Body of pancreas (tissue), 4 donors: ENCODE results near the gene MAST4.

Experiments
- CTCF ChIP-seq, 7 experiments: fragments of 450-650 bp in 4 of 7; fragments of 200-600 bp in 3 of 7; sonication (generic) in 3 of 7; IDR thresholded peaks; one replicate each; pipeline ENCODE4 v1.5.1; 2016 to 2019; ENCODE audit warnings: antibody characterized with exemption in 7 of 7
- POLR2A ChIP-seq, 3 donors: fragments of 450-650 bp; IDR thresholded peaks; one replicate each; pipeline ENCODE4 v1.6.1; 2016; ENCODE audit warnings: antibody characterized with exemption in 3 of 3, mild to moderate bottlenecking in 2 of 3

GRCh38 chr5:66993882-66994281, 397.7 kb downstream of the MAST4 start:
- TF ChIP-seq CTCF (IDR thresholded peaks at IDR 0.05) (no peak), POLR2A (IDR thresholded peaks at IDR 0.05) (no peak)
